ENCODE results near the gene ATXN10.
"Not testable (repeated sequence)": the region's sequence is repeated elsewhere in the genome, so short reads cannot be mapped to it uniquely, and the experiment has no call there.

Gene ATXN10

DNA sequence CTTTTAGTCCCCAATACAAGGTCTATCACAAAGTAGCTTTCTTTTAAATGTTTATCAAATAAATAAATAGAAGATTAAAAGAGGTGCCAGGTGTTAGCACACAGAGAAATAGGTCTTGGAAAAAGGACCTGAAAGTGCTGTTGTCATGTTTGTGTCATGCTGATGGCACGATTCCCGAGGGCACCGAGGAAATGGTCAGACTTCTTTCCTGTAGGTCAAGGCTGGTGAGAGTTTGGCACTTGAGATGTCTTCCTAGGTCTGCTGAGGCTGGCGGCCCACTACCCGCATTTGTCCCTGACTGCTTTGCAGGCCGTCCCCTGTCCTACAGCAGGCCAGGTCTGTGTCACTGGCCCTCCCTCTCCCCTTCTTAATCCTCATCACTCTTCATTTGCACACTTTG lies 112.1 kb downstream of the ATXN10 start:
- no peaks in the 10 kb centered on the region for H3K4me1 ChIP-seq (ENCODE audit: insufficient read depth, low read length)
- H3K27me3 ChIP-seq (ENCODE audit: insufficient read depth, low read length): no peaks in the 10 kb centered on the region
- H3K4me3 ChIP-seq (ENCODE audit: low read length): no peak overlapping the region
- no peak overlapping the region for H3K9ac ChIP-seq (ENCODE audit: low read depth, low read length)
- H3K36me3 ChIP-seq (ENCODE audit: insufficient read depth, low read depth, low read length): 0 out of 2 replicates have a peak, but pooled peaks cover 7% of the 10 kb centered on the region
- no peak overlapping the region for H3K27ac ChIP-seq (ENCODE audit: low read length)
- H3K9me3 ChIP-seq (ENCODE audit: insufficient read depth, low read depth, low read length): no peaks in the 10 kb centered on the region

DNA sequence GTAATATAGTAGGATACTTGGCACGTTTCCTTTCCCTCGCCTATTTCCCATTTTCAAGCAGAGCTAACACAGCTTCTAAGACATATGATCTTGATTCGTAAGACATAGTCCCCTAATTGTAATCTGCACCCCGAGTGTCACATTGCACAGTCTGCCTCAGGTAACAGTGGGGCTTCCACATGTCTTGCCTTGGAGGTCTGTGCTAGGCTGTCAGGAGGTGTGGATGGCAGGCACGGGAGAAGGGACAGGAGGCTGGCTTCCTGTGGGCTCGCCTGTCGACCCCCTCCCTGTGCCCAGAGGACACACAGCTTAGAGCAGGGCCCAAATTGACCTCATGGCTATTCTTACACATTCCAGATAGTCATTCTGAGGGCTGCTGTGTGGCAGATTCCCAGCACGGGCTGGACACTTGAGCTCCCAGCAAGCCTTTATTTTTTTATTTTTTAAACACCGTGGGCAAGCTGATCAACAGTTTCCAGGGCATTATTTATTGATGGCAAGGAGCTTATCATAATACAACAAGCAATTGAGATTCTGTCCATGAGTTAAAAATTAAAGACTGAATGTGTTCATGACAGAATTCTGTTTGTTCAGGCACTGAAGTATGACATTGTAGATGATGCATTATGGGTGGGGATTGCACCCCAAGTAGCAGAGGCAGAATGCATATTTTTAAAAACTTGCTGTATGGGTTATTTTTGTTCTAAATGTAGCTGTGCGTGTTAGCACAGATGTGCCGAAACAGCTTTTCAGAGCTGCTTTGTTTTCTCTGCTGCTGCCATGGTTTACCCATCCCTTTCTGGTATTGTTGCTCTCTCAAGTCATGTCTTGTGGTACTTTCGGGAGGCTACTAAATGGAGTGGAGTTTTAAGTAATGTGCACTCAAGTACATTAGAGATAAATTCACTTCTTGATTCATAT lies 113.0 kb downstream of the ATXN10 start:
- Histone ChIP-seq H3K9ac (ENCODE audit: low read depth, low read length) (no peak overlapping the region), H3K9me3 (ENCODE audit: insufficient read depth, low read depth, low read length) (no peaks in the 10 kb centered on the region), H3K27me3 (ENCODE audit: insufficient read depth, low read length) (no peaks in the 10 kb centered on the region), H3K4me1 (ENCODE audit: insufficient read depth, low read length) (no peaks in the 10 kb centered on the region), H3K27ac (ENCODE audit: low read length) (no peak overlapping the region), H3K4me3 (ENCODE audit: low read length) (no peak overlapping the region), H3K36me3 (ENCODE audit: insufficient read depth, low read depth, low read length) (no peaks in the 10 kb centered on the region)

DNA sequence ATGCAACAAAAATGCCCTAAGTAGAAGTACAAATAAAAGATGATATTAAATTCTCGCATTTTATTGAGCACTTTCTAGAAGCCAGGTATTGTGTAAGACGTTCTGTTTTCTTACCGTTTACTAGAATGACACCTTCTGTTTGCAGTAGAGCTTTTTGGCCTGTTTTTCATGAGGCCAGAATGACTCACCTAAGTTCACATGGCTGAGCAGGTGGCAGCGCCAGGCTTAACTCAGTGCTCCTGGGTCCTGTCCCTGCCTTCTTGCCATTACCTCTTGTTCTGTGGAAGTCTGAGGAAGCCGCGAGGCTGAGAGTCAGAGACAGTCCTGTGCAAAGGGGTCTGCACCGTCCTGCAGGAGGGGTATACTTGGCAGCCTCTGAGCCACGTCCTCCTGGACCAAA lies 113.8 kb downstream of the ATXN10 start:
- H3K36me3 ChIP-seq (ENCODE audit: insufficient read depth, low read depth, low read length): no peaks in the 10 kb centered on the region
- no peak overlapping the region for H3K27ac ChIP-seq (ENCODE audit: low read length)
- no peaks in the 10 kb centered on the region for H3K27me3 ChIP-seq (ENCODE audit: insufficient read depth, low read length)
- no peaks in the 10 kb centered on the region for H3K4me1 ChIP-seq (ENCODE audit: insufficient read depth, low read length)
- H3K4me3 ChIP-seq (ENCODE audit: low read length): no peak overlapping the region
- H3K9me3 ChIP-seq (ENCODE audit: insufficient read depth, low read depth, low read length): no peaks in the 10 kb centered on the region
- no peak overlapping the region for H3K9ac ChIP-seq (ENCODE audit: low read depth, low read length)

DNA sequence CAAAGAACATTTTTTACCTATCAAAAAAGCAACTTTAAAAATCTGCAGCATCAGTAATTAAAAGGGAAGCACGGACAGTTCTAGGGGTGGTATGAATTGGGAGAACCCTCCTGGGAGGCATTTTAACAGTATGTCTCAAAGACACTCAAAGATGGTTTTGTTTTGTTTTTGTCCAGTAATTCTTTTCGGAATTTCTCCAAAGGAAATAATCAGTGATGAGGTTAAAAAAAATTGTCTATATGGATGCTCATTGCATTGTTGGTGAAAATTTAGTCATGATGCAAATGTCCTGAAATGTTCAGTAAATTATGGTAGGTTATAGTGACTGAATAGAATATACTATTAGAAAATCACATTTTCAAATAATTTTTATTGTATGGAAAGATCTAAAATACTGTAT lies 115.1 kb downstream of the ATXN10 start:
- H3K9me3 ChIP-seq (ENCODE audit: insufficient read depth, low read depth, low read length): no peaks in the 10 kb centered on the region
- no peak overlapping the region for H3K9ac ChIP-seq (ENCODE audit: low read depth, low read length)
- no peaks in the 10 kb centered on the region for H3K36me3 ChIP-seq (ENCODE audit: insufficient read depth, low read depth, low read length)
- no peaks in the 10 kb centered on the region for H3K4me1 ChIP-seq (ENCODE audit: insufficient read depth, low read length)
- H3K27me3 ChIP-seq (ENCODE audit: insufficient read depth, low read length): no peaks in the 10 kb centered on the region
- H3K4me3 ChIP-seq (ENCODE audit: low read length): no peak overlapping the region
- H3K27ac ChIP-seq (ENCODE audit: low read length): no peak overlapping the region

DNA sequence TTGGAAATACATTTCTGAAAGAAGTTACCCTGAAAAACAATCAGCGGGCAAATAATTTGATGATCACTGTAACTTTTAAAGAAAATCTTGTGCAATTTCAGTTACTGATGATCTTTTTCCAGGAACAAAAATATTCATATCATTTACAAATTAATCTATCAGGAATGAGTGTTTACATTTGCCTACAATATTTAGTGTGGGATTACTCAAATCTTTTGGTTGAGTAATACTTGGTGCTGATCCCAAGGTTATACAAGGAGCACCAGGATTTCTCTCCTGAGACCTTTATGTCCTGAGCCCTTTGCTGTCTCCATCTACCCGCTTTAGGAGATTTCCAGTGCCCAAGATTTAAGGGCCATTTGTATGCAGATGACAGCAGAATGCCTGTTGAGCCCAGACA lies 116.1 kb downstream of the ATXN10 start:
- no peak overlapping the region for H3K27ac ChIP-seq (ENCODE audit: low read length)
- H3K4me3 ChIP-seq (ENCODE audit: low read length): no peak overlapping the region
- no peaks in the 10 kb centered on the region for H3K4me1 ChIP-seq (ENCODE audit: insufficient read depth, low read length)
- H3K9ac ChIP-seq (ENCODE audit: low read depth, low read length): no peak overlapping the region
- no peaks in the 10 kb centered on the region for H3K27me3 ChIP-seq (ENCODE audit: insufficient read depth, low read length)
- no peaks in the 10 kb centered on the region for H3K9me3 ChIP-seq (ENCODE audit: insufficient read depth, low read depth, low read length)
- H3K36me3 ChIP-seq (ENCODE audit: insufficient read depth, low read depth, low read length): peaks cover 1% of the 10 kb centered on the region; the same call in 1 of the 2 replicates

DNA sequence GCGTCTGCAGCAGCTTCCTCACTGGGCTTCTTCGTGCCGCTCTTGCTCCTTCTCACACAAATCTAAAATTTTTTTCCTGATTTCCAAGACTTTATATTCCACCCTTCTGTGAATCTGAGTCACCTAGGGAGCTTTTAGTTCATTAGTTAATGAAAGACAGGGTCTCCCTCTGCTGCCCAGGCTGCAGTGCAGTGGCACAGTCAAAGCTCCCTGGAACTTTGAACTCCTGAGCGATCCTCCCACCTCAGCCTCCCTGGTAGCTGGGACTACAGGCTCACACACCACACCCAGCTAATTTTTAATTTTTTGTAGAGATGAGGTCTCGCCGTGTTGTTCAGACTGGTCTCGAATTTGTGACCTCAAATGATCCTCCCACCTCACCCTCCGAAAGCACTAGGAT lies 116.9 kb downstream of the ATXN10 start:
- Histone ChIP-seq H3K4me1 (ENCODE audit: insufficient read depth, low read length) (no peaks in the 10 kb centered on the region), H3K9me3 (ENCODE audit: insufficient read depth, low read depth, low read length) (peaks cover 2% of the 10 kb centered on the region), H3K27me3 (ENCODE audit: insufficient read depth, low read length) (no peaks in the 10 kb centered on the region), H3K4me3 (ENCODE audit: low read length) (no peak overlapping the region), H3K36me3 (ENCODE audit: insufficient read depth, low read depth, low read length) (peaks cover 9% of the 10 kb centered on the region), H3K27ac (ENCODE audit: low read length) (no peak overlapping the region), H3K9ac (ENCODE audit: low read depth, low read length) (no peak overlapping the region)

DNA sequence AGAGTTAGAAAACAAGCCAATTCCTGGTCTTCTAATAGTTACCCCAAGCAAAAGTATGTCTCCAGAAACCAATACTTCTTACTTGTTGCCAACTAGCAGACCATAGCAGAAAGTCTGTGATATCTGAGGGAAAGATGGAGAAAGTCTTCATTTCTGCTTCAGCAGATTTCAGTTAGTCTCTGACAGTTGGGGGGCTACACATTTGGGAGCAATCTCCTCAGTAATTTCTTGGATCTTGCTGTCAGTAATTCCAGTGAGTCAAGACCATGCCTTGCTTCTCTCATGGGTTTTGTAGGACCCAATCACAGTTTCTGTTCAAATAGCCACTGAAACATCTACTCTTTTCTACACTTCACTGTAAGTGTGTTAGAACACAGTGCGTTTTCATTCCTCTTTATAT lies 118.8 kb downstream of the ATXN10 start:
- H3K4me3 ChIP-seq (ENCODE audit: low read length): no peak overlapping the region
- no peak overlapping the region for H3K27ac ChIP-seq (ENCODE audit: low read length)
- no peak overlapping the region for H3K9ac ChIP-seq (ENCODE audit: low read depth, low read length)
- peaks cover 23% of the 10 kb centered on the region for H3K36me3 ChIP-seq (ENCODE audit: insufficient read depth, low read depth, low read length)
- H3K9me3 ChIP-seq (ENCODE audit: insufficient read depth, low read depth, low read length): peaks cover 20% of the 10 kb centered on the region
- no peaks in the 10 kb centered on the region for H3K4me1 ChIP-seq (ENCODE audit: insufficient read depth, low read length)
- H3K27me3 ChIP-seq (ENCODE audit: insufficient read depth, low read length): no peaks in the 10 kb centered on the region

DNA sequence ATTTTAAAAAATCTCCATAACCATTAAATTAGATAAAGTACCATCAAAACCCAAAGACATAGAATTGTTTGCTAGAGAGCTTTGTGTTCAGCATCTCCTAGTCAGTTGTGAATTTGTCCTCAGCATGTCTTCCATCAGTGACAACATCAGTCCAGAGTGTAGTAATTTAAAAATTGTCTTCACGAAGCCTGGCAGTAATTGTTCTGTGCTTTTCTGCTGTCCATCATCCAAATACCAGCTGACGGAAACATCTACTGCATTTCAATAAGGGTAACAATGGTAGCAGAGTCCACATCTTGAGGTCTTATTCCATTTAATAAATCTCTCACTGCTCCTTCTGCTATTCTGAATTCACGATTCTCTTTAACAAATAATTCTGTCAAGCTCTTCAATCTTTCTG lies 121.5 kb downstream of the ATXN10 start:
- H3K27ac ChIP-seq (ENCODE audit: low read length): no peak overlapping the region
- H3K9ac ChIP-seq (ENCODE audit: low read depth, low read length): no peak overlapping the region
- H3K27me3 ChIP-seq (ENCODE audit: insufficient read depth, low read length): no peaks in the 10 kb centered on the region
- H3K9me3 ChIP-seq (ENCODE audit: insufficient read depth, low read depth, low read length): peaks cover 39% of the 10 kb centered on the region
- peaks cover 48% of the 10 kb centered on the region for H3K36me3 ChIP-seq (ENCODE audit: insufficient read depth, low read depth, low read length)
- no peak overlapping the region for H3K4me3 ChIP-seq (ENCODE audit: low read length)
- no peaks in the 10 kb centered on the region for H3K4me1 ChIP-seq (ENCODE audit: insufficient read depth, low read length)

DNA sequence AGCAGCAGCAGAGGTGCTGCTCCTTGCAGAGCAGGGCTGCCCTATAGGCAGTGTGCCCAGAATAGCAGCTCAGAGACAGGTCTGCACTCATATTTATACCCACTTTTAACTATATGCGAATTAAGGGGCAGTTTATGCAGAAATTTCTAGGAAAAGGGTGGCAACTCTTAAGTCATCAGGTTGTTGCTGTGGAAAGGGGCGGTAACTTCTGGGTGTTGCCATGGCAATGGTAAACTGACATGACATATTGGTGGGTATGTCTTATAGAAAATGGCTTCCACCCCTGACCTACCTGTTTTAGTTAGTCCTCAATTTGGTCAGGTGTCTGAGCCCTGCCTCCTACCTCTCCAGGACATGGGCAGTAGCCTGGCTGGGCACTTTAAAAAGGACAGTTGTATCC lies 122.3 kb downstream of the ATXN10 start:
- Histone ChIP-seq H3K9ac (ENCODE audit: low read depth, low read length) (no peak overlapping the region), H3K36me3 (ENCODE audit: insufficient read depth, low read depth, low read length) (peaks cover 53% of the 10 kb centered on the region)

DNA sequence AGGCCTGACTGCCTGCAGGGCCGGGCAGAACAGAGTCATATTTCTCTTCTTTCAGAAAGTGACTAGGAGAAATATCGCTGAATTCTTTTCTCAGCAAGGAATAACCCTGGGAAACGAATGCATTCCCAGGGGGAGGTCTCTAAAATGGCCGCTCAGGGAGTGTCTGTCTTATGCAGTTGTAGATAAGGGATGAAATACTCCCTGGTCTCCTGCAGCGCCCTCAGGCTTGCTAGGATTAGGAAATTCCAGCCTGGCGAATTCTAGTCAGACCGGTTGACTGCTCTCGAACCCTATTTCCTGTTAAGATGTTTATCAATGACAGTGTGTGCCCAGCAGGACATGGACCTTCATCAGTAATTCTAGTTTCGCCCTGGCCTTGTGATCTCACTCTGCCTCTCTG lies 124.4 kb downstream of the ATXN10 start:
- peaks cover 39% of the 10 kb centered on the region for H3K9me3 ChIP-seq (ENCODE audit: insufficient read depth, low read depth, low read length)
- not testable (repeated sequence) for H3K4me3 ChIP-seq (ENCODE audit: low read length); H3K4me1 ChIP-seq (ENCODE audit: insufficient read depth, low read length); H3K9ac ChIP-seq (ENCODE audit: low read depth, low read length); H3K27ac ChIP-seq (ENCODE audit: low read length); H3K27me3 ChIP-seq (ENCODE audit: insufficient read depth, low read length)
- H3K36me3 ChIP-seq (ENCODE audit: insufficient read depth, low read depth, low read length): peaks cover 53% of the 10 kb centered on the region

More for the DNA sequence above, 122.3 kb downstream of the ATXN10 start:
- no peak overlapping the region for H3K4me3 ChIP-seq (ENCODE audit: low read length)
- peaks cover 39% of the 10 kb centered on the region for H3K9me3 ChIP-seq (ENCODE audit: insufficient read depth, low read depth, low read length)
- H3K4me1 ChIP-seq (ENCODE audit: insufficient read depth, low read length): no peaks in the 10 kb centered on the region
- H3K27me3 ChIP-seq (ENCODE audit: insufficient read depth, low read length): no peaks in the 10 kb centered on the region
- no peak overlapping the region for H3K27ac ChIP-seq (ENCODE audit: low read length)

DNA sequence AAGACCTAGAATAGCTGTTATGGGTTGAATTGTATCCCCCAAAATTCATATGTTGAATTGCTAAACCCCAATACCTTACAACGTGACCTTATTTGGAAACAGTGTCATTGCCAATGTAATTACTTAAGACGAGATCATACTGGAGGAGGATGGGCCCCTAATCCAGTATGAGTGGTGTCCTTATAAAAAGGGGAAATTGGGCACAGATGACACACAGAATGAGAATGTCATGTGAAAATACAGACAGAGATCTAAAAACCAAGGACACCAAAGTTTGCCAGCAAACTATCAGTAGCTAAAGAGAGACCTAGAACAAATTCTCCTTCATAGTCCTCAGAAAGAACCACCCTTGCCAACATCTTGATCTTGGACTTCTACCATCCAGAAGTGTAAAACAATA lies 127.7 kb downstream of the ATXN10 start:
- Histone ChIP-seq H3K4me3 (ENCODE audit: low read length) (no peak overlapping the region), H3K9me3 (ENCODE audit: insufficient read depth, low read depth, low read length) (peaks cover 29% of the 10 kb centered on the region), H3K4me1 (ENCODE audit: insufficient read depth, low read length) (no peaks in the 10 kb centered on the region), H3K27me3 (ENCODE audit: insufficient read depth, low read length) (no peaks in the 10 kb centered on the region), H3K9ac (ENCODE audit: low read depth, low read length) (no peak overlapping the region), H3K36me3 (ENCODE audit: insufficient read depth, low read depth, low read length) (peaks cover 43% of the 10 kb centered on the region), H3K27ac (ENCODE audit: low read length) (no peak overlapping the region)

DNA sequence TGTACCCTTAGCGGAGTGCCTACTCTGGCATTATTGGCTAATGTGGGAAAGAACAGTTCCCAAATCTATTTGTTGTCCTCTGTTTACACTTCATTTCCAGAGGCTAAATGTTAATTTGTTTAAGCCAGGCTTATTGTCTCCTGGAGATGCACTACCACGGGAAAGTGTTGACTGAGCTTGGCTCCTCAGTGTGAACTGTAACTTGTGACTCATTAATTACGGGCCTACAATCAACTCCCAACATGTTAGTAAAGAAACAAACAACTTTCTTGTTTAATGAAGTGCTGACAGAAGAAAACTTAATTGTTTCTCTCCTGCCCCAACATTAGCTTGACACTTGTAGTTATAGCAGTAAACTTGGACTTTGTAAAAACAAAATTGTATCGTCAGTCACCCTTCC lies 130.4 kb downstream of the ATXN10 start:
- no peaks in the 10 kb centered on the region for H3K4me1 ChIP-seq (ENCODE audit: insufficient read depth, low read length)
- no peak overlapping the region for H3K4me3 ChIP-seq (ENCODE audit: low read length)
- peaks cover 2% of the 10 kb centered on the region; the same call in 1 of the 2 replicates for H3K9me3 ChIP-seq (ENCODE audit: insufficient read depth, low read depth, low read length)
- H3K36me3 ChIP-seq (ENCODE audit: insufficient read depth, low read depth, low read length): peaks cover 25% of the 10 kb centered on the region
- no peak overlapping the region for H3K9ac ChIP-seq (ENCODE audit: low read depth, low read length)
- no peaks in the 10 kb centered on the region for H3K27me3 ChIP-seq (ENCODE audit: insufficient read depth, low read length)
- H3K27ac ChIP-seq (ENCODE audit: low read length): no peak overlapping the region
